T-helper 1 cell treated with Interleukin-12 subunit alpha and Interleukin-12 subunit beta and Interleukin-4 antibody, amounts not matched to agents 30 μg/mL and 1 μg/mL, for 36 hours (primary cell): Measurements from ENCODE around the gene PDXK.
"Not testable (repeated sequence)": the region's sequence is repeated elsewhere in the genome, so short reads cannot be mapped to it uniquely, and the experiment has no call there.

Experiments used
- H3K27ac Mint-ChIP-seq: one replicate; pipeline ENCODE4 v1.8.0; 2021; ENCODE audit warnings: mild to moderate bottlenecking, mixed read lengths
- H3K27me3 Mint-ChIP-seq: one replicate; pipeline ENCODE4 v1.8.0; 2021; ENCODE audit warnings: low read depth, mixed read lengths
- H3K36me3 Mint-ChIP-seq: one replicate; pipeline ENCODE4 v1.8.0; 2021; ENCODE audit warnings: low read depth, mixed read lengths
- H3K4me1 Mint-ChIP-seq: one replicate; pipeline ENCODE4 v1.8.0; 2021; ENCODE audit warnings: low read depth, mixed read lengths
- H3K4me3 Mint-ChIP-seq: one replicate; pipeline ENCODE4 v1.8.0; 2021; ENCODE audit warnings: mild to moderate bottlenecking, moderate library complexity, mixed read lengths
- H3K9me3 Mint-ChIP-seq: one replicate; pipeline ENCODE4 v1.8.0; 2021; ENCODE audit warnings: mixed read lengths

The PDXK gene

GRCh38 chr21:43708745-43709381 is 10.1 kb upstream of the PDXK start:
- Mint-ChIP-seq H3K4me3 (no peak overlapping the region), H3K27ac (no peak overlapping the region), H3K9me3 (no peaks in the 10 kb centered on the region), H3K27me3 (peaks cover 29% of the 10 kb centered on the region), H3K4me1 (peaks cover 2% of the 10 kb centered on the region), H3K36me3 (no peaks in the 10 kb centered on the region)

- H3K27me3 Mint-ChIP-seq, result peaks cover 38% of the 10 kb centered on the region
- H3K4me3 Mint-ChIP-seq, result no peak overlapping the region
- no peaks in the 10 kb centered on the region for H3K36me3 Mint-ChIP-seq
- H3K27ac Mint-ChIP-seq, result no peak overlapping the region
- no peaks in the 10 kb centered on the region for H3K9me3 Mint-ChIP-seq
- peaks cover 5% of the 10 kb centered on the region for H3K4me1 Mint-ChIP-seq
These were observed 6.5 kb upstream of the PDXK start for GRCh38 chr21:43712268-43712942.

- not testable (repeated sequence) for H3K36me3 Mint-ChIP-seq, H3K4me1 Mint-ChIP-seq, H3K27ac Mint-ChIP-seq, H3K4me3 Mint-ChIP-seq, H3K9me3 Mint-ChIP-seq
- peaks cover 44% of the 10 kb centered on the region for H3K27me3 Mint-ChIP-seq
These were observed 5.8 kb upstream of the PDXK start for GRCh38 chr21:43713123-43713522.

- no peak overlapping the region for H3K4me3 Mint-ChIP-seq
- H3K27ac Mint-ChIP-seq, result no peak overlapping the region
- H3K27me3 Mint-ChIP-seq, result peaks cover 27% of the 10 kb centered on the region
- peaks cover 19% of the 10 kb centered on the region for H3K4me1 Mint-ChIP-seq
- no peaks in the 10 kb centered on the region for H3K9me3 Mint-ChIP-seq
- peaks cover 7% of the 10 kb centered on the region for H3K36me3 Mint-ChIP-seq
These were observed 2.4 kb upstream of the PDXK start for GRCh38 chr21:43716376-43717165.

- H3K36me3 Mint-ChIP-seq, result peaks cover 7% of the 10 kb centered on the region
- H3K27me3 Mint-ChIP-seq, result peaks cover 21% of the 10 kb centered on the region
- peak overlapping the region; percentile 83 for H3K4me3 Mint-ChIP-seq
- no peaks in the 10 kb centered on the region for H3K9me3 Mint-ChIP-seq
- H3K27ac Mint-ChIP-seq, result peak overlapping the region; percentile 45
- peaks cover 25% of the 10 kb centered on the region for H3K4me1 Mint-ChIP-seq
These were observed 1.6 kb upstream of the PDXK start for GRCh38 chr21:43717166-43717853.

- peak overlapping the region; percentile 82 for H3K27ac Mint-ChIP-seq
- H3K9me3 Mint-ChIP-seq, result no peaks in the 10 kb centered on the region
- peak overlapping the region; percentile 83 for H3K4me3 Mint-ChIP-seq
- H3K27me3 Mint-ChIP-seq, result peaks cover 15% of the 10 kb centered on the region
- H3K4me1 Mint-ChIP-seq, result peaks cover 27% of the 10 kb centered on the region
- peaks cover 7% of the 10 kb centered on the region for H3K36me3 Mint-ChIP-seq
These were observed 710 bp upstream of the PDXK start for GRCh38 chr21:43717967-43718871.

GRCh38 chr21:43719748-43720538 is 1.0 kb downstream of the PDXK start:
- Mint-ChIP-seq H3K27ac (peak overlapping the region; percentile 68), H3K27me3 (peaks cover 15% of the 10 kb centered on the region), H3K4me1 (peaks cover 27% of the 10 kb centered on the region), H3K9me3 (no peaks in the 10 kb centered on the region), H3K4me3 (peak overlapping the region; percentile 85), H3K36me3 (peaks cover 7% of the 10 kb centered on the region)

GRCh38 chr21:43720539-43721166 is 1.7 kb downstream of the PDXK start:
- Mint-ChIP-seq H3K4me3 (peak overlapping the region; percentile 85), H3K4me1 (peaks cover 31% of the 10 kb centered on the region), H3K9me3 (no peaks in the 10 kb centered on the region), H3K27me3 (peaks cover 15% of the 10 kb centered on the region), H3K36me3 (peaks cover 7% of the 10 kb centered on the region), H3K27ac (peak overlapping the region; percentile 49)

GRCh38 chr21:43721206-43721605 is 2.3 kb downstream of the PDXK start:
- peaks cover 35% of the 10 kb centered on the region for H3K4me1 Mint-ChIP-seq
- no peaks in the 10 kb centered on the region for H3K9me3 Mint-ChIP-seq
- no peak overlapping the region for H3K27ac Mint-ChIP-seq
- H3K36me3 Mint-ChIP-seq, result peaks cover 7% of the 10 kb centered on the region
- H3K27me3 Mint-ChIP-seq, result peaks cover 15% of the 10 kb centered on the region
- H3K4me3 Mint-ChIP-seq, result peak overlapping the region; percentile 85

GRCh38 chr21:43721939-43722338 is 3.0 kb downstream of the PDXK start:
- H3K4me3 Mint-ChIP-seq, result no peak overlapping the region
- peaks cover 10% of the 10 kb centered on the region for H3K27me3 Mint-ChIP-seq
- no peaks in the 10 kb centered on the region for H3K9me3 Mint-ChIP-seq
- peaks cover 39% of the 10 kb centered on the region for H3K4me1 Mint-ChIP-seq
- H3K27ac Mint-ChIP-seq, result no peak overlapping the region
- H3K36me3 Mint-ChIP-seq, result peaks cover 10% of the 10 kb centered on the region

- H3K27ac Mint-ChIP-seq, result no peak overlapping the region
- no peak overlapping the region for H3K4me3 Mint-ChIP-seq
- no peaks in the 10 kb centered on the region for H3K9me3 Mint-ChIP-seq
- H3K27me3 Mint-ChIP-seq, result no peaks in the 10 kb centered on the region
- peaks cover 10% of the 10 kb centered on the region for H3K36me3 Mint-ChIP-seq
- peaks cover 47% of the 10 kb centered on the region for H3K4me1 Mint-ChIP-seq
These were observed 4.7 kb downstream of the PDXK start for GRCh38 chr21:43723648-43724047.

GRCh38 chr21:43726686-43727518 is 8.0 kb downstream of the PDXK start:
- H3K9me3 Mint-ChIP-seq, result no peaks in the 10 kb centered on the region
- peak overlapping the region; percentile 60 for H3K27ac Mint-ChIP-seq
- H3K4me1 Mint-ChIP-seq, result peaks cover 38% of the 10 kb centered on the region
- peak overlapping the region; percentile 78 for H3K4me3 Mint-ChIP-seq
- no peaks in the 10 kb centered on the region for H3K27me3 Mint-ChIP-seq
- peaks cover 8% of the 10 kb centered on the region for H3K36me3 Mint-ChIP-seq
